ENCODE results near the gene YEATS4. TPM values are rescaled to one million over a fixed set of nuclear protein-coding genes. Genes with fewer than 3 reads are reported as not detected.

Gene YEATS4
- total RNA-seq, 2 experiments from 2014 or later, result 52.3 to 53.5 TPM

GRCh38 chr12:69331909-69332684, 27.4 kb upstream of the YEATS4 start:
- intact Hi-C loops (cut with micrococcal nuclease), result loop anchor here (1.0 to 10.0 kb wide), 4 partner anchors 138 to 913 kb away; partner anchors contain the start of genes CNOT2, CPM, FRS2 and RAB3IP
- Mint-ChIP-seq H3K27ac (peak overlapping the region; percentile 90), H3K9me3 (no peaks in the 10 kb centered on the region), H3K4me3 (peak overlapping the region; percentile 80), H3K36me3 (ENCODE audit: low read depth) (no peaks in the 10 kb centered on the region), H3K27me3 (ENCODE audit: low read depth) (no peaks in the 10 kb centered on the region), H3K4me1 (ENCODE audit: low read depth) (peaks cover 57% of the 10 kb centered on the region)
- CTCF ChIA-PET, result interaction anchor here (1.2 to 2.3 kb wide), 5 partner anchors 12 to 176 kb away, joined by 3 to 15 read pairs (median 5); no protein-coding TSS in a partner anchor
- DNase-seq, result no peak

DNA sequence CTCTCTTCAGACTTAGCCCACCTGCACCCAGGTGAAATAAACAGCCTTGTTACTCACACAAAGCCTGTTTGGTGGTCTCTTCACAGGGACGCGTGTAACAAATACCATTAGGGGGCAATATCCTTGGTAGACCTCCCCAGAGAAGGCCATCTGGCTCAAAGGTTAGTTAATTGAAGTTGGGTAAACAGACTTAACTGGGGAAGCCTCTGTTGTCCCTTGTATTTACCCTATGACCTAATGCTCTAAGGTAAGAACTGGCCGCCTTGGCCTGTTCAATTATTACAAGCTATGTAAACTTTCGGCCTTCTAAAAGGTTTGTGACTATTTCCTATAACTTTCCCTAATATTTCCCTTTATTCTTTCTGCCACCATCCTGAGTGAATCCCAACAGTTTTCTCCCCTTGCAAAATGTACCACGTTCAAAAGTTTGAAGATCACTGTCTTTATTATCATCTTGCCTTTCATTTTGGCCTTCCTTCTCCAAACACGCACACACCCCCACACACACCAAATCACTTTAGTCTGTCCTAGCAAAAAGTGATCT, 26.7 kb upstream of the YEATS4 start:
- intact Hi-C loops (cut with micrococcal nuclease), result loop anchor here (10.0 kb wide), 2 partner anchors 398 to 912 kb away; partner anchors contain the start of genes CNOT2 and CPM
- CTCF ChIA-PET, result interaction anchor here (0.7 to 1.6 kb wide), 5 partner anchors 13 to 306 kb away, joined by 3 to 5 read pairs (median 4); no protein-coding TSS in a partner anchor
- H3K36me3 Mint-ChIP-seq (ENCODE audit: low read depth), result no peaks in the 10 kb centered on the region
- H3K9me3 Mint-ChIP-seq, result no peaks in the 10 kb centered on the region
- DNase-seq, result no peak
- H3K27ac Mint-ChIP-seq, result peak overlapping the region; percentile 33
- peaks cover 52% of the 10 kb centered on the region for H3K4me1 Mint-ChIP-seq (ENCODE audit: low read depth)
- H3K4me3 Mint-ChIP-seq, result no peak overlapping the region
- H3K27me3 Mint-ChIP-seq (ENCODE audit: low read depth), result no peaks in the 10 kb centered on the region

- H3K4me3 Mint-ChIP-seq, result no peak overlapping the region
- H3K27ac Mint-ChIP-seq, result peak overlapping the region; percentile 54
- H3K36me3 Mint-ChIP-seq (ENCODE audit: low read depth), result no peaks in the 10 kb centered on the region
- no peaks in the 10 kb centered on the region for H3K27me3 Mint-ChIP-seq (ENCODE audit: low read depth)
- DNase-seq, result no peak
- intact Hi-C loops (cut with micrococcal nuclease), result loop anchor here (10.0 kb wide), 2 partner anchors 399 to 911 kb away; partner anchors contain the start of genes CNOT2 and CPM
- H3K4me1 Mint-ChIP-seq (ENCODE audit: low read depth), result peaks cover 41% of the 10 kb centered on the region
- H3K9me3 Mint-ChIP-seq, result no peaks in the 10 kb centered on the region
- CTCF ChIA-PET, result interaction anchor here (0.6 to 1.6 kb wide), 3 partner anchors 15 to 410 kb away, joined by 4 to 5 read pairs (median 5); no protein-coding TSS in a partner anchor
Observed at GRCh38 chr12:69334158-69334557, 25.4 kb upstream of the YEATS4 start.

DNA sequence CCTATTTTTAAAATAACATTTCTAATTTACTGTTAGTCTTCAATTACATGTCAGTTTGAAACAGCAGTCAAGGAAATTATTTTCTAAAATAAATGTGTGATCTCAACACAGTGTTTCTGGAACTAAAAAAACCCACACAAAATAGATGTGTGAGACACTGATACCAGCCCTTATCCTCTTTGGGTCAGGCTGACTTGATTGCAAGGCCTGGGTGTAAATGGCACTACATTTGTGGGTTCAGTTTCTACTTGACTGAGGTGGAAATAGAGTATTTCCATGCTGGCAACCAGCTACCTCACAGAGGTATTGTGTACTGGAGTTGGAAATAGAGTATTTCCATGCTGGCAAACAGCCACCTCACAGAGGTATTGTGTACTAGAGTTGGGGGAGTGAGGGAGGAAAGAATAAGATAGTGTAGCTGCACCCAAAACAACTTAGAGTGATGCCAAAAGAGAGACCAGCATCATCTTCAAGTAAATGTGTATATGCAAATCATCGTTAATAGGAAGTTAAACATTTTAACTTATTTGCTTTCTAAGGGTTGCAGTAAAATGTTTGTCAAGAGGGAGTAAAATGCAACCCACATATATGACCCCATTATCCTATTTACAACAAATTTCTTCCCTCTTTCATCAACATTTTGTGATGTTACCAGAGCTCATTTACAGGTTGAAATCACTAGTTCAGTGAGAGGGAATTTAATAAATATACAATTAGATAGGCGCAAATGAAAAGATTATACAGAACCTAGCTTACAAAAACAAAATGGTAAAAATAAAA, 22.0 kb upstream of the YEATS4 start:
- Mint-ChIP-seq H3K9me3 (no peaks in the 10 kb centered on the region), H3K27me3 (ENCODE audit: low read depth) (no peaks in the 10 kb centered on the region), H3K36me3 (ENCODE audit: low read depth) (no peaks in the 10 kb centered on the region), H3K27ac (no peak overlapping the region), H3K4me3 (no peak overlapping the region), H3K4me1 (ENCODE audit: low read depth) (peaks cover 24% of the 10 kb centered on the region)
- CTCF ChIA-PET, result interaction anchor here (0.7 to 2.9 kb wide), 4 partner anchors 12 to 233 kb away, joined by 3 to 12 read pairs (median 5); no protein-coding TSS in a partner anchor
- intact Hi-C loops (cut with micrococcal nuclease), result loop anchor here (10.0 kb wide), 2 partner anchors 403 to 907 kb away; partner anchors contain the start of genes CNOT2 and CPM
- no peak for DNase-seq

DNA sequence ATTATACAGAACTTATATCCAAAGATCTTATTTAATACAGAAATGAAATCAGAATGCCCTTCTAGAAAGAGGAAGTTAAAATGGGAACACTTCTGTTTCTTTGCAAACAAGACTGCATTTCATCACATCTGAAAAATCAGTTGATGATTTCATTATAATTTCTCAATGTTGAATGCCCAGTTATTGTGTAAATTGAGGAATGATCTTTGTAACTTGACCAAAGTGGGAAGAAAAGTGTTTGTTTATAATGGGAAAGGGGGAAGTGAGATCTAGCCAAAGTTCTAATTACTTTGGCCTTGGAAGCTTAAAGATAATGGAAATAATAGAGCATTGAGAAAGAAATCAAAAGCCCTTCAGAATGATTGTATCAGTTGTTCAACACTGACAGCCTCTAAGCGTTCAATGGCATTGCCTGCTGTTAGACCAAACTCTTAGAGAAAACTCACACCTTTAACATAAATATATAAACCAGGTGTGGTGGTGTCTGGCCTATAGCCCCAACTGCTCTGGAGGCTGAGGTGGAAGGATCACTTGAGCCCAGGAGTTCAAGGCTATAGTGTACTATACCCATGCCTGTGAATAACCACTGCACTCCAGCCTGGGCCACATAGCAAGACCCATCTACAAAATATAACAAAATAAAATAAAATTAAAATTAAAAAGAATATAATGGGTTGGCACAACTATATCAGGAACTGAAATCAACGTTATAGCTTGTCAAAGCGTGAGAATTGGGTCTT, 21.3 kb upstream of the YEATS4 start:
- Mint-ChIP-seq H3K27ac (no peak overlapping the region), H3K4me1 (ENCODE audit: low read depth) (peaks cover 16% of the 10 kb centered on the region), H3K36me3 (ENCODE audit: low read depth) (no peaks in the 10 kb centered on the region), H3K27me3 (ENCODE audit: low read depth) (no peaks in the 10 kb centered on the region), H3K4me3 (no peak overlapping the region), H3K9me3 (no peaks in the 10 kb centered on the region)
- intact Hi-C loops (cut with micrococcal nuclease), result loop anchor here (10.0 kb wide), 2 partner anchors 403 to 907 kb away; partner anchors contain the start of genes CNOT2 and CPM
- CTCF ChIA-PET, result interaction anchor here (0.7 to 1.9 kb wide), 4 partner anchors 11 to 233 kb away, joined by 3 to 6 read pairs (median 4); no protein-coding TSS in a partner anchor
- DNase-seq, result no peak

DNA sequence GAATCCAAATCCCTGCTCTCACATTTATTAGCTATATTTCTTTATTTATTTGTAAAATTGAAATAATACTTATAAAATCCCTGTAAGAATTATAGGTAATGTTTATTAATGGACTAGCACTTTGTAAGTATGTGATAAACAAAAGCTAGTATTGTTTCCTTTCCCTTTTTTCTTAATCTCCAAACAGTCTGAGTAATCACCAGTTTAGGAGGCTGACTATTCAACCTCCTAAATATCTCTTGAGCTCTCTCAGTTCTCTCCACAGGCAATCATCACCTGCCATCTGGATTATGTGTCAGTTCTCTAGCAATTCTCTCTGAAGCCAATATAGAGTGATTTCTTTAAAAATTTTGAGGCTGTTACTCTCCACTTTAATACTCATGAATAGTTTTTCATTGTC, 20.6 kb upstream of the YEATS4 start:
- Mint-ChIP-seq H3K27ac (no peak overlapping the region), H3K36me3 (ENCODE audit: low read depth) (no peaks in the 10 kb centered on the region), H3K9me3 (no peaks in the 10 kb centered on the region), H3K4me1 (ENCODE audit: low read depth) (peaks cover 12% of the 10 kb centered on the region), H3K27me3 (ENCODE audit: low read depth) (no peaks in the 10 kb centered on the region), H3K4me3 (no peak overlapping the region)
- CTCF ChIA-PET, result interaction anchor here (1.4 to 1.9 kb wide), 2 partner anchors 11 to 48 kb away, joined by 3 to 6 read pairs; no protein-coding TSS in a partner anchor
- intact Hi-C loops (cut with micrococcal nuclease), result loop anchor here (10.0 kb wide), 2 partner anchors 404 to 906 kb away; partner anchors contain the start of genes CNOT2 and CPM
- no peak for DNase-seq

GRCh38 chr12:69339999-69340398, 19.5 kb upstream of the YEATS4 start:
- Mint-ChIP-seq H3K9me3 (no peaks in the 10 kb centered on the region), H3K4me3 (no peak overlapping the region), H3K4me1 (ENCODE audit: low read depth) (peaks cover under 1% of the 10 kb centered on the region), H3K27me3 (ENCODE audit: low read depth) (no peaks in the 10 kb centered on the region), H3K36me3 (ENCODE audit: low read depth) (no peaks in the 10 kb centered on the region), H3K27ac (no peak overlapping the region)
- CTCF ChIA-PET, result interaction anchor here (1.4 kb wide), 1 partner anchor 18 kb away, joined by 3 read pairs; no protein-coding TSS in a partner anchor
- intact Hi-C loops (cut with micrococcal nuclease), result loop anchor here (5.0 to 10.0 kb wide), 3 partner anchors 405 to 1097 kb away; partner anchors contain the start of genes CNOT2 and CPM
- no peak for DNase-seq

- intact Hi-C loops (cut with micrococcal nuclease), result loop anchor here (5.0 kb wide), 1 partner anchor 1096 kb away; no protein-coding TSS in a partner anchor
- H3K36me3 Mint-ChIP-seq (ENCODE audit: low read depth), result no peaks in the 10 kb centered on the region
- CTCF ChIA-PET, result interaction anchor here (1.0 kb wide), 1 partner anchor 137 kb away, joined by 3 read pairs; no protein-coding TSS in a partner anchor
- no peak overlapping the region for H3K27ac Mint-ChIP-seq
- no peaks in the 10 kb centered on the region for H3K4me1 Mint-ChIP-seq (ENCODE audit: low read depth)
- no peaks in the 10 kb centered on the region for H3K9me3 Mint-ChIP-seq
- H3K27me3 Mint-ChIP-seq (ENCODE audit: low read depth), result no peaks in the 10 kb centered on the region
- DNase-seq, result no peak
- H3K4me3 Mint-ChIP-seq, result no peak overlapping the region
Observed at GRCh38 chr12:69341328-69341727, 18.2 kb upstream of the YEATS4 start.

- DNase-seq, result no peak
- Mint-ChIP-seq H3K27me3 (ENCODE audit: low read depth) (no peaks in the 10 kb centered on the region), H3K27ac (no peak overlapping the region), H3K36me3 (ENCODE audit: low read depth) (no peaks in the 10 kb centered on the region), H3K4me3 (no peak overlapping the region), H3K4me1 (ENCODE audit: low read depth) (no peaks in the 10 kb centered on the region), H3K9me3 (no peaks in the 10 kb centered on the region)
- CTCF ChIA-PET, result interaction anchor here (2.2 kb wide), 1 partner anchor 15 kb away, joined by 8 read pairs; no protein-coding TSS in a partner anchor
- intact Hi-C loops (cut with micrococcal nuclease), result loop anchor here (5.0 kb wide), 1 partner anchor 1095 kb away; no protein-coding TSS in a partner anchor
Observed at GRCh38 chr12:69342421-69342820, 17.1 kb upstream of the YEATS4 start.

DNA sequence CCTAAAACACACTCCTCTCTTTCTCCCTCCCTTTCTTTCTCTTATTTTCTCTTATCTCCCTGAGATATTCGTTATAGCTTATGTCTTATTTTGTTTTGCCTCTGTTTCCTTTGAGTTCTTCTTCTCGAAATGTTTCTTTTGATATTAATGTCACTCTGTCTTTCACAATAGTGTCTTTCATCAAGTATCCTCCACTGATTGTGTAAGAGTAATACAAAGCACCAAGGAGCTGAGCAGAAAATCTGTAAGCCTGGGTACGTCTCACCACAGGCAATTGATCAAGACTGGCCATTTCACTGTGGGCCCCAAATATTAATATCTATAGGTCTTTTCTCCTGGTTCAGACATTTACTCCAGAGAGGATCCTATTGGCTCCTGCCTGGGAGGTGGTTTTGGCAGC, 16.2 kb upstream of the YEATS4 start:
- no peak overlapping the region for H3K27ac Mint-ChIP-seq
- no peak overlapping the region for H3K4me3 Mint-ChIP-seq
- DNase-seq, result no peak
- H3K36me3 Mint-ChIP-seq (ENCODE audit: low read depth), result no peaks in the 10 kb centered on the region
- intact Hi-C loops (cut with micrococcal nuclease), result loop anchor here (5.0 kb wide), 1 partner anchor 1094 kb away; no protein-coding TSS in a partner anchor
- no peaks in the 10 kb centered on the region for H3K27me3 Mint-ChIP-seq (ENCODE audit: low read depth)
- CTCF ChIA-PET, result interaction anchor here (1.0 to 2.2 kb wide), 3 partner anchors 15 to 227 kb away, joined by 3 to 8 read pairs (median 3); no protein-coding TSS in a partner anchor
- H3K4me1 Mint-ChIP-seq (ENCODE audit: low read depth), result peaks cover 4% of the 10 kb centered on the region
- H3K9me3 Mint-ChIP-seq, result no peaks in the 10 kb centered on the region

Data from activated naive CD4-positive, alpha-beta T cell treated with anti-CD3 and anti-CD28 coated beads for 36 hours (primary cell).